Caki2 (cell line): ENCODE measurements around the gene ATXN7. TPM values are rescaled to one million over a fixed set of nuclear protein-coding genes. Genes with fewer than 3 reads are reported as not detected.

Experiments used
- DNase-seq: peaks from one replicate; pipeline ENCODE4 v3.0.0-alpha.2; 2015; ENCODE audit warnings: low read depth
- in situ Hi-C: cut with HindIII; loops from 2 replicates; pipeline ENCODE4 v1.10.0; 2016; ENCODE audit warnings: low sequenced_read_pairs, low pct_unique_long_range_greater_than_20kb, mixed read lengths
- total RNA-seq: library from RNA; depleted of rRNA; stranded (reverse); fragments of >200 nt; shearing (Covaris generic); gene quantifications from 2 replicates; pipeline ENCODE4 v1.2.3, GENCODE V29; 2014; ENCODE audit warnings: low replicate concordance; rRNA removed

Gene ATXN7, protein sequence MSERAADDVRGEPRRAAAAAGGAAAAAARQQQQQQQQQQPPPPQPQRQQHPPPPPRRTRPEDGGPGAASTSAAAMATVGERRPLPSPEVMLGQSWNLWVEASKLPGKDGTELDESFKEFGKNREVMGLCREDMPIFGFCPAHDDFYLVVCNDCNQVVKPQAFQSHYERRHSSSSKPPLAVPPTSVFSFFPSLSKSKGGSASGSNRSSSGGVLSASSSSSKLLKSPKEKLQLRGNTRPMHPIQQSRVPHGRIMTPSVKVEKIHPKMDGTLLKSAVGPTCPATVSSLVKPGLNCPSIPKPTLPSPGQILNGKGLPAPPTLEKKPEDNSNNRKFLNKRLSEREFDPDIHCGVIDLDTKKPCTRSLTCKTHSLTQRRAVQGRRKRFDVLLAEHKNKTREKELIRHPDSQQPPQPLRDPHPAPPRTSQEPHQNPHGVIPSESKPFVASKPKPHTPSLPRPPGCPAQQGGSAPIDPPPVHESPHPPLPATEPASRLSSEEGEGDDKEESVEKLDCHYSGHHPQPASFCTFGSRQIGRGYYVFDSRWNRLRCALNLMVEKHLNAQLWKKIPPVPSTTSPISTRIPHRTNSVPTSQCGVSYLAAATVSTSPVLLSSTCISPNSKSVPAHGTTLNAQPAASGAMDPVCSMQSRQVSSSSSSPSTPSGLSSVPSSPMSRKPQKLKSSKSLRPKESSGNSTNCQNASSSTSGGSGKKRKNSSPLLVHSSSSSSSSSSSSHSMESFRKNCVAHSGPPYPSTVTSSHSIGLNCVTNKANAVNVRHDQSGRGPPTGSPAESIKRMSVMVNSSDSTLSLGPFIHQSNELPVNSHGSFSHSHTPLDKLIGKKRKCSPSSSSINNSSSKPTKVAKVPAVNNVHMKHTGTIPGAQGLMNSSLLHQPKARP
- total RNA-seq = 2.3 and 5.9 TPM in 2 replicates

- peak; percentile 44 for DNase-seq
- in situ Hi-C loops = no loop called here
These were observed at the start of gene ATXN7, which contains the start of gene THOC7 for GRCh38 chr3:63863150-63864007. Gene ATXN7 (plus strand): TSS chr3:63863867. CDS start chr3:63912599, 48,732 bp downstream. Gene THOC7 (minus strand): TSS chr3:63863805. CDS start chr3:63863790, 15 bp downstream.

DNA sequence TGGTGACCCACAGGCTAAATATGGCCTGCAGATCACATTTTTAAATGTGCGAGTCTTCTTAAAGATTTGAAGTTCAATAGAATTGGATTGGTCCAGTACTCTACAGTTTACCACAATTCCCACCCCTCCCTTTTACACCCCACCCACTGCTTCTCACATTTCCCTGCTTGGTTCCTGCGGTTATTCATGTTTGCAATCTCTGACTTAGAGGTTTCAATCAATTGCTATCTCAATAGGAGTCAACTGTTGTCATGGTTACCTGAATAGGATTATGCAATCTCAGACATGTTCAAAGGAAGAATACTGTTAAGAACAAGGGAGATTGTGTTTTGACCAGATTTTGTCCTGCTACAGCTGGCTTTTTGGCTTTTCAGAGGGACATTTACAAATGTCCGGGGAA is 49.4 kb upstream of the ATXN7 start:
- in situ Hi-C loops = no loop called here

GRCh38 chr3:63817225-63817624 is 46.4 kb upstream of the ATXN7 start:
- in situ Hi-C loops = no loop called here

More for the DNA sequence above, 49.4 kb upstream of the ATXN7 start:
- DNase-seq = no peak

DNA sequence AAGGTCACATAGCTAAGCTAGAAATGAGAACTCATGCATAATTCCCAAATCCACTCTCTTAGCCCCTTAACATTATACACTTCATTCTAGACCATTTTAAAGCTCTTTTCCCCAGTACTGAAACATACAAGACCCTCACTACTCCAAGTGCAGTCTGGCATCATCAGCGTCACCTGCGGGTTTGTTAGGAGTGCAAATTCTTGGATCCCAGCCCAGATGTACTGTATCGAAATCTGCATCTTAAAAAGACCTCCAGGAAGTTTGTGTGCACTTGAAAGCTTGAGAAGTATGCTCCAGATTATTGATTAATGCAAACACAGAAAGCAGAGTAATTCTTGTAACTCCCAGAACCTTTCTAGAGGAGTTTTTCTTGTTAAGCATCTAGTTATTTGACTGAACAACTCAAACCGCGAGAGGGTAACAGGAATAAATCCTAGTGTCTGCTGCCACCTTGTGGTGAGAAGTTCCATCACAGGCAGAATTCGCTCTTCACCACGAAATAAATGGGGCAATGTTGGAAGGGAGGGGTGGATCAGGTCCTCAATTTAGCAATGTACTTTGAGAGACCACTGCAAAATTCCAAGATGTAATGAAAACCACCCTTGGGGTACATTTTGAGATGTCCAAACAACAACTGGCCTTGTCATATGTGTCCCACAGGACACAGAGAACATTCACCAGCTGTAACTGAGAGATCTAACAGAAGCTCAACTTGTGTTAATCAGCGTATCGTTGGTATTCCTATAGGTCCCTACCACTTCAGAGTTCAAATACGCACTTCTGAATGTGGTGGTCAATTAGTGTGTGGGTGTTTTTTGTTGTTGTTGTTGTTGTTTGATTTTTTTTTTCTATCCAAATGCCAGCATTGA is 45.2 kb upstream of the ATXN7 start:
- in situ Hi-C loops = no loop called here

More at GRCh38 chr3:63817225-63817624, 46.4 kb upstream of the ATXN7 start:
- no peak for DNase-seq

DNA sequence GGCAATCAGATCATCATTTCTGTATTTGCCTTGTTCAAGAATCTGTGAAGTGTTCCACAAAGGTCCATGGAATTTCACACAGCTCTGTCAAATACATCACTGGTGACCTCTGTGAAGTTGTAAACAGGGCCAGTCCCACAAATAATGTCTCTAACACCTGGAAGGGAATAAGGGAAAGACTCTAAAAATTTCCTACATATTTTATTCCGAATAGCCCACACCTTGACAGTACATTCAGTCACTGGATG is 44.6 kb upstream of the ATXN7 start, which contains the start of gene C3orf49:
TSS of gene C3orf49 (plus strand) at position 149 of the 248 bp plus-strand sequence. CDS start 173 bp downstream, outside the sequence.
- no peak for DNase-seq
- in situ Hi-C loops = no loop called here

More for the DNA sequence above, 45.2 kb upstream of the ATXN7 start:
- peak; percentile 31 for DNase-seq

- in situ Hi-C loops = no loop called here
- DNase-seq = peak; percentile 43
These were observed 39.4 kb upstream of the ATXN7 start for GRCh38 chr3:63824309-63824708.

- in situ Hi-C loops = no loop called here
- no peak for DNase-seq
These were observed 33.1 kb upstream of the ATXN7 start for GRCh38 chr3:63830526-63830925.

GRCh38 chr3:63832395-63832794 is 31.3 kb upstream of the ATXN7 start:
- no peak for DNase-seq

GRCh38 chr3:63841704-63842103 is 22.0 kb upstream of the ATXN7 start:
- no peak for DNase-seq
- in situ Hi-C loops = no loop called here

More at GRCh38 chr3:63832395-63832794, 31.3 kb upstream of the ATXN7 start:
- in situ Hi-C loops = no loop called here

DNA sequence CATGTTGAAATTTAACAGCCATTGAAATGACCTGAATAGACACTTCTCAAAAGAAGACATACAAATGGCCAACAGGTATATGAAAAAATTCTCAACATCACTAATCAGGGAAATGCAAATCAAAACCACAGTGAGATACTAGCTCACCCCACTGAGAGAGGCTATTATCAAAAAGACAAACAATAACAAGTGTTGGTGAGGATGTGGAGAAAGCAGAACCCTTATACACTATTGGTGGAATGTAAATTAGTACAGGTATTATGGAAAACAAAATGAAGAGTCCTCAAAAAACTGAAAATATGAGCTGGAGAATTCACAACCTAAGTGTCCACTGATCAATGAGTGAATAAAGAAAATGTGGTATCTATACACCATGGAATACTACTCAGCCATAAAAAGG is 21.5 kb upstream of the ATXN7 start:
- no peak for DNase-seq
- in situ Hi-C loops = no loop called here

DNA sequence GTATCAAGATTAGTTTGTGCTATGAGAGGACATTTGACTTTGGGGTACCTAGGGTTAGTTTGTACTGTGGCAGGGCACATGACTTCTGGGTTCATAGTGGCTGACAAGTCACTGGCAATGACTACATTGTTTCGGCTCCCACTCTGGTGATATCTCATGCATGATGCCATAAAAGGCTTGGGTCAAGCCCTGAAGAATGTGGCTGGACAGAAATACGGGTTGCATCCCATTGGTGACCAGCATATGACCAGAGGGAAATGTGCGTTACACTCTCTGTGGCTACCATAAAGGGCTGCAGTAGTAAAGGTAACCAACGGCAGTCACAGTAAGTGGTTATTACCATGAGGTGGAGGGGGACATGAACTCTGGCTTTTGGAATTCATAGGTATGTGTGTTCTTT is 18.5 kb upstream of the ATXN7 start:
- DNase-seq = no peak

DNA sequence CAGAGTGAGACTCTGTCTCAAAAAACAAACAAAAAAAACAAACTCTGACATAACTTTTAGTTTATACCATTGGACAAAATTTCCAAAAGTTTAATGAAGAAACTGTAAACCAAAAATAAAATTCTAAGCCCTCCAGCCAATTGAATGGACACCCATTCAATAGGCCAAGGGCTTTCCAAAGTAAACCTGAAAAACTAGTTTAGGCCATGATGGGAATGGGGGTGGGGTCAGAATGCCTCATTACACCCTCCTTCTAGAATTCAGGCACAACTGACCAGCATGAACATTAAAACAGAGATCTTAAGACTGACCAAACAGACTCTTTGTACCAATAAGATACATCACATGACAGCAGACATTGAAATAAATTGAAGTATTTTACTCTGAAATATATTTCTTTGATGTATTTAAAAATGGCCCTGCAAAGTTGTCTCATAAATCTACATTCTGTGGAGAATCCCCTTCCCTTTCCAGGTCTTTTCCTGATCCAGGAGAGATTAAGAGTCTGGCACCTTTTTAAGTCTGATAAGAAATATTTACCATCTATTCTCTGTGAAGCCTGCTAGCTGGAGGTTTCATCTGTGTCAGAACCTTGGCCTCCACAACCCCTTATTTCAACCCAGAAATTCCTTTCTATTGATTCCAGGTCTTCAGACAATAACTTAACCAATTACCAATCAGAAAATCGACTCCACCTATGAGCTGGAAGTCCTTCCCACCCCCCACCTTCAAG is 15.8 kb upstream of the ATXN7 start:
- in situ Hi-C loops = no loop called here
- DNase-seq = no peak

More for the DNA sequence above, 18.5 kb upstream of the ATXN7 start:
- in situ Hi-C loops = no loop called here

GRCh38 chr3:63849175-63849574 is 14.5 kb upstream of the ATXN7 start:
- in situ Hi-C loops = no loop called here
- DNase-seq = no peak

DNA sequence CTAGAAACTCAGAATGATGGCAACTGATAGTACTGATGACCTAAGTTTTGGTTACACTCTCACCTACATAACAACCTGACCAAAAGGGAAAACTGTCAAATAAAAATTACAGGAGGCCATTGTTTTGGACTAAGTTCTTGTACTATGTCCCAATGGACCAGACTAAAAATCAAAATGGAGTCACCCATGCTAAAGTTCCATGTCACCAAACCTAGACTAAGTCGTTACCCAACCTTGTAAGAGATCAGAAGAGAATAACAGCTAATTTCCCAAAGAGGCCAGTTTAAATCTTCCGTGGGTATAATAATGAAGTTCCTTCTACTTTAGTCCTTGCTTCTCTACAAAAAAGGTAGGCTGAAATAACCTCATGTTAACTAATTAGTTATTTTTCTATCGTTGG is 12.4 kb upstream of the ATXN7 start:
- no peak for DNase-seq
- in situ Hi-C loops = no loop called here

DNA sequence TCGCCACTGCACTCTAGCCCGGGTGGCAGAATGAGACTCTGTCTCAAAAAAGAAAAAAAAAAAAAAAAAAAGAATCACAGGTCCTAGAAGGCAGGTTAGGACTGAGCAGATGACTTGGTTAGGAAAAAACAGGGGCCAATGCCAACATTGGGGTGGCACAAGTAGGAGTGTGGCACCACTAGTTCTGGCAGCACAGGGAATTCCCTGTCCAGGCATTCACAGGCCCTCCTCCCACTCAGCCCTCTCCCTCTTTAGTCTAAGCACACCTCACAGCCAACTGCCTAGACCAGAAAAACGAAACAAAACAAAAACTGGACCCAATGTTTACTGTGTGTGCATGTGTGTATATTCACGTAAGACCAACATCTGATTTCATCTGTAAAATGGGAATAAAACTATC is 10.6 kb upstream of the ATXN7 start:
- no peak for DNase-seq
- in situ Hi-C loops = no loop called here

DNA sequence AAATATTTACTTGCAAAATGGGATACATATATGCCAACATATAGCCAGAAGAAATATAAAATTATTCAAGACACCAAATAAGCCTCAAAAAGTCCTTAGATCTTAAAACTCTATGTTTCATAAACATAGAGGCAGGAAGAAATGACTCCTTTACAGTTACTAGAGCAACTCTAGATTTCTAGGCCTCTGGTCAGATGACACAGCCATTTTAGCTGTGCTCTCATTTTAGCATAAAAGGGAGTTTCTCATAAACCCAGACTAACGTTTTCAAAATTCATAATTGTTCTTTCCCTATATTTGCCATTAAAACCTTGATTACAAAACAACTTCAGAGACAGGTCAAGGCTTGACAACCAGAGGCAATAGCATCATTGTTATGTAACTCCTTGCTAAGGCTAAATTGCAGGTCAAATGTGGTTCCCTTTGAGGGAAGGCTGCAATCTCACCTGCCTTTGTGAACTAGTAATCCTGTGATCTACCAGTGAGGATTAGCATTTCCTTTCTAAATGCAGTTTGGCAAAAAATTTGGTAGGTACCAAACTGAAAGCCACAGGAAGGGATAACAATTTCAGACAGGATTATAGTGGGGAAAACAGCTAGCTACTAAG is 8.2 kb upstream of the ATXN7 start:
- no peak for DNase-seq
- in situ Hi-C loops = no loop called here
